Measurements from ENCODE around the gene SH3PXD2B.
"Not testable (repeated sequence)": the region's sequence is repeated elsewhere in the genome, so short reads cannot be mapped to it uniquely, and the experiment has no call there.

The SH3PXD2B gene

DNA sequence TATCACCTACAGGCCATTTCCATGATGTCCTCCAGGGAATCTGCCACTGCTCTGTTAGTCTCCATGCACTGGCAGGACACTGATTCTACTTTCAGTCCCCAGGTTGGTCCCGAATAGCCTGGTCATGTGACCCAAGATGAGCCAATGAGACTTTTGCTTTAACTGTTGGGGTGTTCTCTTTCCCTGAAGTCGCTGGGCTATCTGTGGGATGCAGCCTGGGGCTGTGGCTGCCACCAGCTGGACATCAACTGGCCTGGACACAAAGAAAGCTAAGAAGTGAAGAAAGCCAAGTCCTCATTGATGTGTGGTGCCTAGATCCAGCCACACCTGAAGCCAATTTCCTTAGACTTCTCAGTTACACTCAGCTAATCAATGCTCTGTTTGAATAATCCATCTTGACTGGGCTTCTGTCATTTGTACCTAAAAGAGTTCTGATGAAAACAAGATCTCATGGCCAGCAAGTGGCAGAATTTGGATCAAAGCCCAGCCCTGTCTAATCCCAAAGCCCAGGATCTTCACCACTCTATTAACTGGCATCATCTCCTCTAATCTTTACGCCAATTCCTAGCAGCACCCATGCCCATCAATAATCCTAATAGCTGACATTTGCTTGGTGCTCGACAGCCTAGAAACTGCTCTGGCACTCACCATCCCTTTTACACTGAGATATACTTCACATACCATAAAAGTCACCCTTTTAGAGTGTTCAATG lies 37.0 kb downstream of the SH3PXD2B start:
- DNase-seq: peak; percentile 29 to 70

GRCh38 chr5:172415362-172416275 lies 38.7 kb downstream of the SH3PXD2B start:
- no peak for DNase-seq

GRCh38 chr5:172414531-172415361 lies 39.6 kb downstream of the SH3PXD2B start:
- DNase-seq: peak; percentile 55 to 82

- DNase-seq: no peak
Observed at GRCh38 chr5:172413601-172414171, 40.6 kb downstream of the SH3PXD2B start.

- DNase-seq: no peak
Observed at GRCh38 chr5:172412724-172413286, 41.5 kb downstream of the SH3PXD2B start.

DNA sequence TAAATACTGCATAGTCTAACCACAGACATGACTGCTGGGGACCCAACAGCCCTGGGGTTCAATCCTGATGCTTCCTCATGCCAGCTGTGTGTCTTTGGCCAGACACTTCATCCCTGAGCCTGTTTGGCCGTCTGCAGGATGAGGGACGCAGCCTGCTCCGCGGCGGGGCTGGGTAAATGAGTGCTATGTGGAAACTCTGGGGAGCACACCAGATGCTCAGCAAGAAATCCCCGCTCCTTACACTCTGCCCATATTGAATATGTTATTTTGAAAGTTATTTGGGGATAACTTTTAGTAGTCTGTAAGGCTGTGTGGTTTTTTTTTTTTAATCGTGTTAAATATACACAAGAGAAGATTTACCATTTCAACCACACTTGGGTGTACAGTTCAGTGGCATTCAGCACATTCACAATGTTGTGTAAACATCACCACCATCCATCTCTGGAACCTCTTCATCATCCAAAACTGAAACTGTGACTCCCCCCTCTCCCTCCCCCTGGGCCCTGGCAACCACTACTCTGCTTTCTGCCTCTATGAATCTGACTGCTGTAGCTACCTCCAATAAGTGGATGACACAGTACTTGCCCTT lies 42.7 kb downstream of the SH3PXD2B start:
- no peak for DNase-seq

DNA sequence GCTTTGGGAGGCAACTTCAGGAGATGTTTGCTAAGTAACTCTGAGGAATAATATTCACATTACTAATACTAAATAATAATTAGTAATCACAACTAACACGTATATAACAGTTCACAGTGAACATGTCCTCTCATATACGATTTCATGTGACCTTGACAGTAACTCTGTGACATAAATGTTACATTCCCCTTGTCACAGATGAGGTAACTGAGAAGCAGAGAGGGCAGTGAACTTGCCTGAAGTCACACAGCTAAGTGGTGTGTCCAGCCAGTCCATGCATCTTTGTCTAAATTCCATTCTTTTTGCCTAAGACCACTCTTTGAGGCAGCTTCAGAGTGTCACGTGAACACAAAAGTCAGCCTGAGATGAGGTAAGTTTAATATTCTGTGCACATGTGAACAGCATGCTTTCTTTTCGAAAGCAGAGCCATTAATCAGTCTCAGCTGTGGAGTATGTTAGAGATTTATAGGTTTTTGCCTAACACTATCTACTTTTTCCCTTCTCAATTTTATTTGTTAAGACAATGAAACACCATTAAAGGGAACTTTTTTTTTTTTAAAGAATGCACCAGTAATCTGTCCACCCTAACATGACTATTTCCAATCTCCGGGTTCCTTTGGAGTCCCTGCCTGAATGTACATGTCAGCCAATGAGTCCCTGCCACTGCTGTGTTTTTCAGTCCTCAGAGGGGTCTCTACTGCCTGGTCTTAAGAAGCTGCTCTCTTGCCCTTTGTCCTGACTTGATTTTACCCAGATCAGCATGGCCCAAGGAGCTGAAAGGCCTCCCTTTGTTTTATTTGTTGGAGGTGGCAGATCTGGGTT lies 43.5 kb downstream of the SH3PXD2B start:
- DNase-seq: no peak

DNA sequence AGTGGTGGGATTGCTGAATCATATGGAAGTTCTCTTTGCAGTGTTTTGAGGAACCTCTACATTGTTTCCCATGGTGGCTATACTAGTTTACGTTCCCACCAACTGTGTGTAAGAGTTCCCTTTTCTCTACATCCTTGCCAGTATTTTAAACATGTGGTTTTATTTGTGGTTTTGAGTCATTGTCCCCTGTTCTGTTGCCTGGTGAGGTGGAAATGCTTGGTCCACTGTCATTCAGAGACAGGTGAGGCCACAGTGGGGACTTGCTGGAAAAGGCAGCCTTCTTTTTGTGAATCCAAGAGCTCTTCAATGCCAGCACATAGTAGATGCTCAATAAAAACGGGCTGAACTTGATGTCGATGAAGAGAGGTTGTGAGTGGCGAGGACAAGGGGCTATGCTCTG lies 44.2 kb downstream of the SH3PXD2B start:
- DNase-seq: no peak

DNA sequence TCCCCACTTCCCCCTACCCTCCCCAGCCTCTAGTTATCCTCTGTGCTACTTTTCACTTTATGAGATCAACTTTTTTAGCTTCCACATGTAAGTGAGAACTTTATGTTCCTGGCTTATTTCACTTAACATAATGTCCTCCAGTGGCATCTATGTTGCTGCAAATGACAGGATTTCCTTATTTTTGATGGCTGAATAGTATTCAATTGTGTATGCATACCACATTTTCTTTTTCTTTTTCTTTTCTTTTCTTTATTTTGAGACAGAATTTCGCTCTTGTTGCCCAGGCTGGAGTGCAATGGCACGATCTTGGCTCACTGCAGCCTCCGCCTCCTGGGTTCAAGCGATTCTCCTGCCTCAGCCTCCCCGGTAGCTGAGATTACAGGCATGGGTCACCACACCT lies 44.8 kb downstream of the SH3PXD2B start:
- not testable (repeated sequence) for DNase-seq

- no peak for DNase-seq
Observed at GRCh38 chr5:172407822-172408221, 46.5 kb downstream of the SH3PXD2B start.

GRCh38 chr5:172407241-172407691 lies 47.1 kb downstream of the SH3PXD2B start:
- DNase-seq: no peak

- DNase-seq: no peak
Observed at GRCh38 chr5:172405226-172406107, 48.9 kb downstream of the SH3PXD2B start.

GRCh38 chr5:172404746-172405145 lies 49.6 kb downstream of the SH3PXD2B start:
- no peak for DNase-seq

GRCh38 chr5:172403817-172404216 lies 50.5 kb downstream of the SH3PXD2B start:
- DNase-seq: no peak

GRCh38 chr5:172403189-172403796 lies 51.0 kb downstream of the SH3PXD2B start:
- DNase-seq: peak; percentile 16 to 83

DNA sequence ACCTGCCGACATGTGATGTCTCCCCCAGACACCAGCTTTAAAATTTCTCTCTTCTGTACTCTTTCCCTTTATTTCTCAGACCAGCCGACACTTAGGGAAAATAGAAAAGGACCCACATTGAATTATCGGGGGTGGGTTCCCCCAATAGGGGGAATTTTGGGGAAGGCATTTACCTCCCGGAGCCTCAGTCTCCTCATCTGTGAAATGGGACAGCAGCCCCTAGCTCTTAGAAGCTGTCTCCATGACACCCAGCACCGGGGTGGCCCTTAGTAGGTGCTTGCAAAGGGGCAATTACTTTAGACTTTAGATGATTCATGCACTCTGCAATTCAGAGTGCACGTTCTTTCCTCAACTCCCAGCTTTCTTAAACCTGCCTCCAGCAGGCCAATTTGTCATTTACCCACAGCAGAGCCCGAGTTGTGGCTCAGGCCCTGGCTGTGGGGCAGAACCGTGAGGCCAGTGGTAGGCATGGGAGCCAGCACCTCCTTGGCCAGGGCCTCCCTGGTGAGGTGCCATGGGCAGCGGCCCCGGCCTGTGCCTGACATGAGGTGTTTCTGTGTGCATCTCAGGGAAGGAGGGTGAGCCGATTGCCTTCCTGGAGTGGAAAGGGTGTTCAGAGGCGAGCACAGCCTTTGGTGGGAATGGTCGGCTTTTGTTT lies 51.7 kb downstream of the SH3PXD2B start:
- DNase-seq: no peak

DNA sequence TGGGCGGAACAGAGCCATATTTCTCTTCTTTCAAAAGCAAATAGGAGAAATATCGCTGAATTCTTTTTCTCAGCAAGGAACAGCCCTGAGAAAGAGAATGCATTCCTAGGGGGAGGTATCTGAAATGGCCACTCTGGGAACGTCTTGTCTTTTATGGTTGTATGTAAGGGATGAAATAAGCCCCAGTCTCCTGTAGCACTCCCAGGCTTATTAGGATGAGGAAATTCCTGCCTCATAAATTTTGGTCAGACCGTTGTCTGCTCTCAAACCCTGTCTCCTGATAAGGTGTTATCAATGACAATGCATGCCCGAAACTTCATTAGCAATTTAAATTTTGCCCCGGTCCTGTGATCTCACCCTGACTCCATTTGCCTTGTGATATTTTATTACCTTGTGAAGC lies 52.3 kb downstream of the SH3PXD2B start:
- not testable (repeated sequence) for DNase-seq

DNA sequence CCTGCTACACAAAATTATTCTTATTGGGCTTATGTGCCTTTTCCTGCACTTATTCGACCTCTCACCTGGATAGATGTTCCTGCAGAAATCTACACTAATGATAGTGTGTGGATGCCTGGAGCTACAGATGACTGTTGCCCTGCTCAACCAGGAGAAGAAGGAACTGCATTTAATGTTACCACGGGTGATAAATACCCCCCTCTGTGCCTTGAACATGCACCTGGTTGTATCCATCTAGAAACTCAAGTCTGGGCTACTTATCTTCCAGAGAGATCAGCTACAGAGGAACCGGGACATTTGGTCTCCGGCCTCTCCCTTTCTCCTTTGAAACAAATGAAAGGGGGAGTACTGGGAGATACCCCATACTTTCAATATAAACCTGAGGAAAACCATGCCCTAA lies 54.5 kb downstream of the SH3PXD2B start:
- no peak for DNase-seq

DNA sequence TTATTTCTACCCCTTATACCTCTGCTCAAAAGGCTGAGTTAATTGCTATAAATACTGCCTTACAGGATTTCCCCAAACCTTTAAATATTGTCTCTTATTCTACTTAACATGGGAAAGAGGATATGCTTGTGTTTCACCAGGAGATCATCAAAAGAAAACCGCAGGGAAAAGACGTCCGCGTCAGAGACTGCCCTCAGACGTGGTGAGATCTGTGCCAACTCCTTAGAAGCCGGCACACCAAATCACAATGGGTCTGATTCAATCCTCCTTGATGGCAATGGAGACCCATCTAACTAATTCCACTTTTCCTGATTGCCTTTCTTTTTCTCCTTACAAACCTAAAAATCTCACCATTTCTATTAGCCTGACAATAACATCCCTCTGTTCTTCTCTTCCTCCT lies 55.0 kb downstream of the SH3PXD2B start:
- no peak for DNase-seq

Measured in NCI-H446 (cell line).